ENCODE results near the gene CRAT.

Gene CRAT

GRCh38 chr9:129109952-129110739 lies 447 bp downstream of the CRAT start:
- peak; percentile 41 for DNase-seq (ENCODE audit: low read depth)

- DNase-seq (ENCODE audit: low read depth), result peak; percentile 67
These were observed 1.1 kb downstream of the CRAT start for GRCh38 chr9:129109537-129109903.

GRCh38 chr9:129108805-129109536 lies 1.6 kb downstream of the CRAT start:
- no peak for DNase-seq (ENCODE audit: low read depth)

- no peak for DNase-seq (ENCODE audit: low read depth)
These were observed 2.3 kb downstream of the CRAT start for GRCh38 chr9:129108083-129108804.

- no peak for DNase-seq (ENCODE audit: low read depth)
These were observed 2.9 kb downstream of the CRAT start for GRCh38 chr9:129107651-129108050.

- no peak for DNase-seq (ENCODE audit: low read depth)
These were observed 4.5 kb downstream of the CRAT start for GRCh38 chr9:129105857-129106694.

- DNase-seq (ENCODE audit: low read depth), result no peak
These were observed 6.5 kb downstream of the CRAT start for GRCh38 chr9:129104051-129104450.

- DNase-seq (ENCODE audit: low read depth), result no peak
These were observed 7.0 kb downstream of the CRAT start for GRCh38 chr9:129103595-129103965.

- peak; percentile 52 for DNase-seq (ENCODE audit: low read depth)
These were observed 7.6 kb downstream of the CRAT start for GRCh38 chr9:129102791-129103594.

- no peak for DNase-seq (ENCODE audit: low read depth)
These were observed 8.5 kb downstream of the CRAT start for GRCh38 chr9:129102095-129102525.

- DNase-seq (ENCODE audit: low read depth), result no peak
These were observed 9.3 kb downstream of the CRAT start for GRCh38 chr9:129101279-129101678.

GRCh38 chr9:129100383-129101169 lies 10.0 kb downstream of the CRAT start:
- no peak for DNase-seq (ENCODE audit: low read depth)

- no peak for DNase-seq (ENCODE audit: low read depth)
These were observed 12.3 kb downstream of the CRAT start for GRCh38 chr9:129098328-129098727.

GRCh38 chr9:129097671-129098306 lies 12.8 kb downstream of the CRAT start:
- DNase-seq (ENCODE audit: low read depth), result no peak

GRCh38 chr9:129095908-129096307 lies 14.7 kb downstream of the CRAT start:
- DNase-seq (ENCODE audit: low read depth), result no peak

GRCh38 chr9:129095170-129095667 lies 15.4 kb downstream of the CRAT start:
- DNase-seq (ENCODE audit: low read depth), result no peak

- no peak for DNase-seq (ENCODE audit: low read depth)
These were observed 16.0 kb downstream of the CRAT start for GRCh38 chr9:129094387-129095169.

- no peak for DNase-seq (ENCODE audit: low read depth)
These were observed 16.8 kb downstream of the CRAT start for GRCh38 chr9:129093602-129094386.
